Stimulated activated CD8-positive, alpha-beta memory T cell treated with anti-CD3 and anti-CD28 coated beads, Interleukin-4, amount 100 ng/mL, for 48 hours (primary cell): ENCODE data around the gene TREX2.

Experiments used
- DNase-seq: peaks from one replicate; pipeline ENCODE4 v3.0.0-alpha.2; 2020

The TREX2 gene

DNA sequence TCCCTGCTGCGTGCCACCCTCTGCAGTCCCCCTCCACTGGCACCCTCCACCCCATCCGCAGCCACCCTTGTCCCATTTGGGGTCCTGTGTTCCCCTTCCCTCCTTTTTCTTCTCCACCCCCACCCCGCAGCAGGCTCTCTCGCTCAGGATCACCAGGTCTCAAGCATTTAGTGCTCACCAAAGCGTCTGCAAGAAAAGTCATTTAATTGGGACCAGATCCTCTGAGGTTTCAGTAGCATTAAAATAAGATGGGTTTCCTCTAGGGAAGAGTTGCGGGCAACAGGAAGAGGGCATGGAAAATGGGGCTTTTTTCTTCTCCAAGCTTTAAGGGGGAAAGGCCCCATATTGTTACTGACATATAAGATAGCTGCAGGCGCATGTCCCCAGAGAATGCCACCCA is 29.4 kb upstream of the TREX2 start:
- DNase-seq = no peak

DNA sequence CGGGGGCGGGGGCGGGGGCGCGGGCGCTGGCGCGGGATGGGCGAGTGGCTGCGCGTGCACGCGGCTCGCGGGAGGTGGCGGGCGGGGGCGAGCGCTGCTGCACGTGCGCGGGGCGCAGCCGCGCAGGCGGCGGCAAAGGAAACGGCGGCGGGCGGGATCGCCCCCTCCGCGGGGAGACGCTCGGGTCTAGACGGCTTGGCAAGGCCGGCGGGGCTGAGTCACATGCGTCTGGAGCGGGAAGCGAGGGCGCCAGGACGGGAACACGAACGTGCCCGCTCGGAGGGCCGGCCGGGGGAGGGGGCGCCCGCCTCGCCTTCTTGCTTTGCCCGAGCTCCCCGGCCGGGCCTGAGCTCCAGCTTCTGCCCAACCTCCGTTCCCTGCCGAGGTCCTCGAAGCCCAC is 28.9 kb upstream of the TREX2 start:
- peak; percentile 44 for DNase-seq

DNA sequence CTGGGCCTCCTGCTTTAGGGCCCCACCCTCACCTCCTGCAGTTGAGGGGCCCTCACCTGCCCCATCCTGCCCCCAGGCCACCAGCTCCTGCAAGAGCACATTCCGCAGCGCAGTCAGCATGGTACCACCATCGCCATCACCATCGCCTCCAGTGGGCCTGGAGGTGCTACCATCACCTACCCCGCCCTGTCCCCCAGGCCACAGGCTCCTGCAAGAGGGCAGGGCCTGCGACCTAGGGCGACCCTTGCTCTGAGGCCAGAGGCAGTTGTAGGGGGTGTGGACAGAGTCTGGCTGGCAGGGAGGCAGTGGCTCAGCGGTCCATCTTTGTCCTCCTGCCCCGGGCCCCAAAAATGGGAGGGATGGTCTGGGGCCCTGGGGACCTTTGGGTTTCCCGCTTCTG is 28.4 kb upstream of the TREX2 start:
- DNase-seq = no peak

DNA sequence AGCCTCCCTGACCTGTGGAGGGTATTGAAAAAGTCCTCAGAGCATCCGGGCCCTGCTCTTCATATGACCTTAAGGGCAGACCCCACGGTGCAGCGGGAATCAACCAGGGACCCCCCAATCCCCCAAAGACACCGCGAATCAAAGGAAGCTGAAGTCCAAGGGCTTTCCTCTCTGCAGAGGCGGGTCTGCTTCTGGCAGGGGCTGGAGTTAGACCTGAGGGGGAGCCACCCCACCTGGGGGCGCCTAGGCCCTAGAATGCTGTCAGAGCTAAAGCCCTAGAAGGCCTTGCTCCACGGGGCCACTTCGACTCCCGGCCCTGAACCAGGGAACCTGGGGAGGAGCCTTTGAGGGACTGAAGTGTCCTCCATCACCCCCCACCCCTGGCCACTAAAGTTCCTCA is 27.3 kb upstream of the TREX2 start:
- DNase-seq = no peak

DNA sequence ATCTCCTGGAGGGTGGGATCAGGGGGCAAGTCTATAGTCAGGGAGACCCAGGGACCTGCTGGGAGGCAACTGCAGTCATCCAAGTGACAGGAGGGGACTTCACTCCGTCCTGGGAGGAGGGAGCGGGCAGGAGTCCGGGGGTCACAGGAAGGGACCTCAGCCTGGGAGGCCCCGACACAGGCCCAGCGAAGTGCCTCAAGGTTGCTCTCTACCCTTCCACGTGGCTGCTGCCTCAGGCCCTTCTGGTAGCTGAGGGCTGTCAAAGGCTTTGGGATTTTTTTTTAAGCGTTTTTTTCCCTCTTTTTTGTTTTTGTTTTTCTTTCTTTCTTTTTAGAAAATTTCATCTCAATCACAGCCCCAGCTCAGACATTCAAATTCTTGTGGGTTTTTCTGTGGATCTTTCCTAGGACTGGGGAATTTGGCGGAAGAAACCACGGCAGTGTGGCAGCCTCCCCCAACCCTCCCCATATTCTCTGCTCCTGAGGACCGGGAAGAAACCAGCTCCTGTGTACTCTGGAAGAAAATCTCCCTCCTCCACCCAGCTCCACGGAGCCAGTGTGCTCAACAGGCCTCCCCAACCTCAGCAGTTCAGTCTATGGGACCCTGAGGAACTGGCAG is 25.9 kb upstream of the TREX2 start:
- DNase-seq = no peak

DNA sequence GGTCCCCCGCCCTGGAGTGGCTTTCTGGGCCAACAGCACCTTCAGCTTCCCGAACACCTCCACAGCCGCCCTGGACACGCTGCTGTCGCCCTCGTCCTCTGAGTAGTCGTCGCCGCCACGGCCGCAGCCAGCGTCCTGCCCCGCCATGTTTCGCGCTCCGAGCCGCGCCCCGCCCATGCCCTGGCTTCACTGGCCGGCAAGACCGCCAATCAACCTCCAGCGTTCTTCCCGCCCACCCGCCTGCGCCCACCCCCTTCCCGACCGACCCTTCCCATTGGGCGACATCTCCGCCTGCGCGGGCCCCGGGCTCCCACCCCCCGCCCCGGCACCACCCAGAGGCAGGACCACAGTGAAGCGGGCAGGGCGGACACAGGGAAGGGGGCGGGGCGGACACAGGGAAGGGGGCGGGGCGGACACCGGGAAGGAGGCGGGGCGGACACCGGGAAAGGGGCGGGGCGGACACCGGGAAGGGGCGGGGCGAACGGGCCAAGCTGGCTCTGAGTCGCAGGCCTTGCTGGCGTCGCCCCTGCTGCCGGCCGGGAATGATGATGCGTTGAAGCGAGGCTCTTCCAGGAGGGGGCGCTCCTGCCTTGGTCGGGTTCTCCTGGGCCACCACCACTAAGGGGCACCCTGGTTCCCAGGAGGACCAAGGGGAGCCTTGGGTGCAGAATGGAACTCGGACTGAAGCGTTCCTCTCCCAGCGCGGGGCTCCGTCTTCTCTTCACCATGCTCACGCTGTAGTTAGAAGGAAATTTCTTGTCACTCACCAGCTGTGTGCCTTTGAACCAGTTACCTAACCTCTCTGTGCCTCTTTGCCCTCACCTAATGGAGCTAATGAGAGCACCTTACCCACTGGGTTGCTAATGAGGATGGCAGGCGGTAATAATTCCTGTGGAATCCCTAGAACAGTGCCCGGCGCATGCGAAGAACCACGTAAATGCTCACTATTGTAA is 24.8 kb upstream of the TREX2 start, which contains the start of gene HAUS7:
Gene HAUS7, minus strand, starts transcription at position 166 of the 953 bp plus-strand sequence. Its CDS starts 19 bp downstream, at position 147.
- peak; percentile 88 for DNase-seq

DNA sequence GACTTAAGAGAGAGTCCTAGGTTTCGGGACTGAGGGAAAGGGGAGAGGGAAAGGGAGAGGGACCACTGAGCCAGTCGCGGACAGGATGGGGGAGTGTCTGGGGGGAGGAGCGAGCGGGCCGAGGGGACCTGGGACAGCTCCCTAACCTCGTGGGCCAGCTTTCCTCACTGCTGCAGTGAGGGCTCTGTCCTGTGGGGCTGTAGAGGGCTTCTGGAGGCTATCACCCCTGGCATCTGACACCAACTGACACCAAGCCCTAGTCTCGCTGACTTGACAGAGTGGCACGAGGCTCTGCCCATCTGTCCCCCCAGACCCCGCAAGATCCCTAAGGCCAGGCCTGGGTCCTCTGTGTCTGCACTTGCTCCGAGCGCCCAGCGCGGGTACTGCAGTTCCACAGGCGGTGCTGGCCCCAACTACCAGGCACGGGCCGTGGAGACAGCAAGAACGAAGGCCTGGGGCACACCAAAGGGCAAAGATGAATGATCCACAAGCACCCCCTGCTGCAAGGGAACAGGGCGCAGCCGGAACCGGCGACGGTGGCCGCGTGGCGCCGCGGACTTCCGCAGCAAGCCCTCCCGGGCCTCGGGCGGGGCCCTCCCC is 24.1 kb upstream of the TREX2 start:
- peak; percentile 41 for DNase-seq

DNA sequence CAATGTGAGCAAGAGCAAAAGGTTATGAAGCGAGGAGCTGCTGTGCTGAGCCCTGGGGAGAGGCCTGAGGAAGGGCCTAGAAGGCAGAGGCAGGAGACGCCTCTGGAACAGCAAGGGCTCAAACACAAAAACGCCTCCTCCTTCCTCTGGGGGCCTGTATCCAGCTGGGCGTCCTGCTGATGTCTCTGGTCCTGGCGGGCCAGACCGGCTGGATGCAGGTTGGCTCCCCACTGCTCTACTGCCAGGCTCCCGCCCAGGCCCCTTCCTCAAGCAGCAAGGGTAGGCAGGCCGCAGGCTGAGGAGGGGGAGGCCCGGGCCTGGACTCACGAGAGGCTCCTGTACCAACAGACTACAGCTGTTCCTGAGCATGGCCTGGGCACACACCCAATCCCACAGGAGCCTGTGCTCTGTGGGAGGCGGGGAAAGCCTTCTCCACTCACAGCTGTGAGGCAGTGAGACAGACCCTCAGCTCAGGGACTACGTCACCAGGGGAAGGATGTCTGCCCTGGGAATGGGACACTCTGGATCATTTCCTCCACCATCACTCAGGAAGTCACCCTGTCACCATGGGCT is 22.2 kb upstream of the TREX2 start:
- DNase-seq = no peak

DNA sequence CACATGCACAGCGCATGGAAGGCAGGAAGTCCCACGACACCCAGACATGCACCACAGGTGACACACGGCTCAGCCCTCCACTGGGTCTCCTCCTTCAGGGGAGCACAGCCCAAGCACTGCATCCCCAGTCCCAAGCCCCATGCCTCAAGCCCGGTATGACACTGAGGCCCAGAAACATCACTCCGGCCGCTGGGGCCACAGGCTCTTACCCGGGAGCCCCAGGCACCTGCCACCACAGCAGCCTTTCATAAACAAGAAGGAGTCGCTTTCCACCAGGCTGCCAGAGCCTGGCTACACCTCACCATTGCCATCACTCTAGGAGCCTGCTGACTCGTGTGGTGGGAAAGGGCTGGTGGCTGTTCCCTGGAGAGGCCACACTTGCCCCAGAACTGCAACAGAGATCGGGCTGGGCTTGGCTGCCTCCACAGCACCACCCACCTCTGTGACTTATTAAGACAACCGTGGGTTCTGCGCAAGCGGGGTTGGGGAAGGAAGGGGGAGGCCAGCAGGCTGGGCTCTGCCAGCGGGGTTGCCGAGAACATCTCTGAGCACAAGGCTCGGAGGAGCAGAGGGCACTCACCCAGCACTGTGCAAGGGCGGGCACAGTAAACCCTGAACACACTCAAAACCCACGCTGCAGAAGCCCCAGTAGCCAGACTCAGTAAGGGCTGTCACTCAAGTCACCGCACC is 20.0 kb upstream of the TREX2 start:
- DNase-seq = no peak

DNA sequence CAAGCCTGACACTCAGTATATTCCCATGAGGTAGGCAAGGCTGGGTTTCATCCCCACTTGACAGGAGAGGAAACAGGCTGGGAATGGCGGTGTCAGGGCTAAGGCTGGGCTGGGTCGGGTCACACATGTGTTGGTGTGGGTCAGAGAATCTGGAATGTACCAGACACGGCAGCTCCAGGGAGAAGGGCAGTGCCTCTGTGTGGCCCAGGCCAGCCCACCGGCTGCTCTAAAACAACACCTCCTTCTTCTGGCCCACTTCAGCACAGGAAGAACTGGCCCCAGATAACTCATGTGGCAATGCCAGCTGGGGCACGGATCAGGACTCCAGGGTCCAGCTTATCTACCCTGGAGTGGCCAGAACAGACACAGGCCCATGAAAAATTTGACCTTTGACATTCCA is 18.3 kb upstream of the TREX2 start:
- no peak for DNase-seq

DNA sequence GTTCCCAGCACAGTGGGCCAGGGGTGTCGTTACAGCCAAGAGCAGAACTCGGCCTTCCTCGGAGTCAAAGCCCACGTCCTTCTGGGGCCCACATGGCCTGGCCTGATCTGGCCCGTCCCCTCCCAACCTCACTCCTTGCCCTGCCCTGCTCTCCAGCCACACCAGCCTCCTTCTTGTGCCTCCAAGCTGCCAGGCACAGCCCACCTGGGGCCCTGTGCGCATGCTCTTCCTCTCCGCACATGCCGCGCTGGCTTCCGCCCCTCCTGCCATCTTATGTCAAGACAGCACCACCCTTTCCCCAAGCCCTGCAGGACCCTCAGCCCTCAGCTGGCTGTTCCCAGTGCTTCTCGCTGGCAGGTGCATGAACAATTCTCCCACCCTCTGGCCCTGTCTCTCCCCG is 17.7 kb upstream of the TREX2 start:
- no peak for DNase-seq

DNA sequence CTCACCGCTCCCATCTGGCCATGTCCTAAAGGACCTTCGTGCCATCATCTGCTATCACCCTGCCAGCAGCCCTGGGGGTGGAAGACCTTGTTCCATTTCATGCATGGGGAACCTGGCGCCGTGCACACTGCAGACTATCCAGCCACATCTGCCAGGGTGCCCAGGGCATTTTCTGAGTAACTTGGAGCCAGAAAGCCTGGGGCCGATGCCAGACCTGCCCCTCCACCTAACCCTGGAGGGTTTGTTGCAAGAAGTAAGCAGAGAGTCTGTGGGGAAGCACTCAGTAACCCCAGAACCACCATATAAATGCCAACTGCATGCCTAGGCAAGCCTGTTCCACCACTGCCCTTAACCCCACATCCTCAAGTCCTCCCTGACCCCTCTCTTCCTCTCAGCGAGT is 17.2 kb upstream of the TREX2 start:
- DNase-seq = no peak

DNA sequence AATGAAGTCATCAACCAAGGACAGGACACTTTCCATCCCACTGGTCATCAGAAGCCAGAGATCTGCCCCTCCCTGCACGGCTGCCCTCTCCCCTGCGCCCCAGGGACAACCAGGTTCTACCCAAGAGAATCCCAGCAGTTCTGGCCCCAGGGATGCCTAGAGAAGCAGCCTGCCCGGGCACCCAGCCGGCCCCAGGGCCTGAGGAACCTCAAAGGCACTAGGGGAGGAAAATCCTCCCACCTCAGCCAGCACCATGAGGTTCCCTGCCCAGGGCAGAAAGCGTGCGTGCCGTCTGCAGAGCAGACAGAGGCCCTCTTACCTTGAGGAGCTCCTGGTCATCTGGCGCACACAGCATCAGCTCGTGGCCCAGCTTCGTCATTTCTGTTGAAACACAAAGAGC is 16.4 kb upstream of the TREX2 start:
- no peak for DNase-seq

DNA sequence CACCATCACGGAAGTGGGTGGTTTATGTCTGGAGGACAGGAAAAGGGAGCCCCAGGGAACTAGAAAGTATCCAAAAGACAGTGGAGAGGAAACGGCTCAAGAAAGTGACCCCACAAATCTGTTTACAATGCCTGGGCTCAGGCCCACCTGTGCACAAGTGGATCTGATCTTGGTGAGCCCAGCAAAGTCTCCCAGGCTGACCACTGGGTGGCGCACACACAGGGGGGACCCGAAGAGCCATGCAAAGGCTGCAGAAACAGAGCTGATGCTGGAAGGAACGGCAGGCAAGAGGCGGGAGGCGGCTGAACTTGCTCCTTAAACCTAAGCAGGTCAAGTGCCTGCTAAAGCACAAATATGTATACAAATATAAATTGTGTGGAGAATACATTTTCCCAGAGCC is 15.0 kb upstream of the TREX2 start:
- peak; percentile 59 for DNase-seq

DNA sequence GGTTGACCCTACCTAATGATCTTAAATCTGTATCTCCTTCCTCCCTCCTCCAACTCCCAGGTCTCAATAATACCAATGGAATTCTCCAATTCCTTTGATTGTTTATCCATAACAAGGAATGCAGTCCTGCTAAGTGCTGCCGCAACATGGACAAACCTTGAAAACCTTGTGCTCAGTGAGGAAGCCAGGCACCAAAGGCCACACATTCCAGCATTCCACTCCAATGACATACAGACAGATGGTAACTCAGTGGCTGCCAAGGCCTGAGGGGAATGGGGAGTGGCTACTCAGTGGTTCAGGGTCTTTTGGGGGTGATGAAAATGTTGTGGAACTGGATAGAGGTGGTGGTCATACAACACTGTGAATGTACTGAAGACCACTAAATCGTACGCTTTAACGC is 14.1 kb upstream of the TREX2 start:
- DNase-seq = no peak

DNA sequence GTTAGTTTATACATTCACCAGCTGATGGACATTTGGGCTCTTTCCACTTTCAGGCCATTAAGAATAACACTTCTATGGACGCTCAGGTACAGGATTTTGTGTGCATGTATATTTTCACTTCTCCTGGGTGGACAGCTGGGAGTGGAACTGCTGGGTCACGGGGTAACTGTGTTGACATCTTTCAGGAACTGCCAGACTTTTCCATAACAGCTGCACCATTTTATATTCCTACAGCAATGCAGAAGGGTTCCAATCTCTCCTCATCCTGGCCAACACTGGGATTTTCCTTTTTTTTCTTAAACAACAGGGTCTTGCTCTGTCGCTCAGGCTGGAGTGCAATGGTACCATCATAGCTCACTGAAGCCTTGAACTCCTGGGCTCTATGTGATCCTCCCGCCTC is 12.6 kb upstream of the TREX2 start:
- DNase-seq = no peak

DNA sequence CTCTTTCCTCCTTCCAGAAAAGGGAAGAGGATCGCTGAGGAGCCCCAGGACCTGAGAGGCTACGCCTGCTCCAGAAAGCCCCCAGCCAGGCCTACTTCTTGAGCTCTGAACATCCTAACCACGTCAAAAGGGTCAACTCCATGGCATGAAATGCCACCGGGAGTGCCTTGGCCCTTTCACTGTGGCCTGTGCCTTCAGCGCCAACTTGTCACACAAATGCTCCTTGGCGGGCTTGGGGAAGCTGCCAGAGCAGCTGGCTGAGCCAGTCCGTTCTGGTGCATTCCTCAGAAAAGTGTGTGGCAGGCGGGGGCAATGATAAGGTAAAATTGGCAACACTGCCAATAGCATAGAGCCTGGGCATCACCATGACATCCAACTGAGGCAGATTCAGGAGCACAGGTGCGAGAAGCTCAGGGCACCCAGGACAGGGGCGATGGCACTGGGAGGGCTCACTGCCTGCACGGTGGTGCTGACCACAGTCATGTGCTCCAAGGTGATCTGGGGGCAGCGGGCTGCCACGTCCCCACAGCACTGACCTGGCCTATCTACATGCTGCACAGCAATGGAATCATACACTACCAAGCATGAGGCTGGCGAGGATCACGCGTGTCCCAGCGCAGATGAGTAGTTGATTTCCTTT is 12.1 kb upstream of the TREX2 start:
- no peak for DNase-seq

DNA sequence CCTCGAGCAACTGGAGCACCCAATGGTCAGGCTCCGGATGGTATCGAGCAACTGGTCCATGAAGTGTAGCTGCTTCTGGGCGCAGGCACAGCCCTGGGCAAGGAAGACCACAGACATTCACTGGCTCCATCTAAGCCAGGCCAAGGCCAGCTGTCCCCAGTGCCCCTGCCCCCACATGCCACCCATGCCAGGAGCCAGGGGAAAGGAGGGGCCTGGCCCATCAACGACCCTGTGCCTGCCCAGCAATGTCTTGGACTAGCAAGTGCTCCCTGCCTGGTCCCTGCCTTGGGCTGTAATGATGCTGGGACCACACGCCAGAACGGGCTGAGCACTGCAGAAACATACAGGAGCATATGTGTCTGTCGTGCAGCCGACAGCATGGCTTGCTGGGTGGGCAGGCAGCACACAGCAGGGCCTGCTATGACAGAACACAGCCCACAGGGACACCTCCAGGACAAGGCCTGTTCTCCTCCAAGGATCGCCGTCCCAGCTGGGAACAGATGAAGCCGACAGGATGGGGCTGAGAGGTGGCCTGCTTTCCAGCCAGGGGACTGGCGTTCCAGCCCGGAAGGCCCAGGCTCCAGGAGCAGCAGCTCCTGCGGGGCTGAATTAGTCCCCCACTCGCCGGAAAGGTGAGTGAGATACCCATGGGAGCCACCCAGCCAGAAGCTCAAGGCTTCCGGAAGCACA is 11.4 kb upstream of the TREX2 start:
- DNase-seq = no peak

DNA sequence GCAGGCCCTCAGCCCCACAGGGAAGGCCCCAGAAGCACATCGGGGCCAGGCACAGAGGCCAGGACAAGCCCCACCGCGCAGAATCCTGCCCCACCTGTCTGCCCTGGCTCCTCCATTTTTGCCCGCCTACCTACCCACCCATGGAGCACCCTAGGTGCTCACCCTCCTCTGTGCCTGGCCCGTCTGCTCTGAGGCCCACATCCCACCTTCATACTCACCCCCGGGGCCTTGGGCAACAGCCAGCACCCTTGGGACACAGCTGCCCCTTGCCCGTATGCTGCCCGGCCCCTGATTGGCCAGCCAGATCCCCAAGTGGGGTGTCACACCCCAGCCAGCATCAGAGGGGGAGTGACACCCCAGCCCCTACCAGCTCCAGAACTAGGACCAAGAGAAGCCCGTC is 10.8 kb upstream of the TREX2 start:
- DNase-seq = no peak

DNA sequence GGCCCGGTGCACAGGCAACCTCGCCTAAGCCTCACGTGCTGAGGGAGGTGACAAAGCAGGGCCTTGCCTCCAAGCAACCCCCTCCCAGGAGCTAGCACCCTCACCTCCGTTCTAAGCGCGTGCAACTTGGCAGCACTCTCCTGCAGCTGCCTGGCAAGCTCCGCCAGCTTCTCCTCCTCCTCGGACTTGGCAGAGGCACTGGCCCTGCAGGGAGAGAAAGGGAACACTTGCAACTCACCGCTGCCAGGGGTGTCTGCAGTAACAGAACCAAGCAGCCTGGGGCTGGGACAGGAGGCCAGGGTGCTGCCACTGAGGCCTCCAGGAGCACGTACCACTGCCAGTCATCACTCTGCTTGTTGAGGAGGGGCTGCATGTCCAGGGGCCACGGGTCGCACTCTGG is 10.3 kb upstream of the TREX2 start:
- DNase-seq = no peak

DNA sequence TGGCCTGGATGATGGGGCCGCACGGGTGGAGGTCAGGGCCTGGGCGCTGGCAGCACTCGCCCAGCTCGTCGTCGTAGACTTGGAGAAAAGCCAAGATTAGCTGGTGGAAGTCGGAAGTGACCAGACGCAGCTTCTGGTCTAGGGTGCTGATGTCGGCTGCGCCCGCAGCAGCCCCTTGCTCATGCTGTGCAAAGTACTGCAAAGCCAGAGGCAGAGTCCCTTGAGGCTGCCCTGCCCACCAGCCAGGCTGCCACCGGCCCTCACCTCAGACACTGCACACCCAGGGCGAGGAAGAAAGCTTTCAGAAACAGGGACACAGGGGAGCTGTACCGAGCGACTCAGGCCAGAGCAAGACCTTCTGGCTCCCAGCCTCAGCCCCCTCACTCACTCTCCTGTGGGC is 9.7 kb upstream of the TREX2 start:
- no peak for DNase-seq
